MM.1S (cell line): Measurements from ENCODE around the gene TNFRSF6B.

Source experiments
- DNase-seq: peaks from one replicate; pipeline ENCODE4 v3.0.0-alpha.2; 2015
- H2AFZ ChIP-seq: fragments of 300-600 bp; sonication (generic); 2 replicates; pipeline ENCODE4 v1.6.0; 2016; ENCODE audit warnings: antibody characterized with exemption, low read length
- H3F3A ChIP-seq: fragments of 300-600 bp; sonication (generic); 2 replicates; pipeline ENCODE4 v1.6.1; 2016; ENCODE audit warnings: mild to moderate bottlenecking, antibody characterized with exemption, low read length, moderate library complexity, mixed read lengths; ENCODE audit not compliant: insufficient read depth
- H3K27ac ChIP-seq: fragments of 300-600 bp; sonication (generic); 2 replicates; pipeline ENCODE4 v1.5.1; 2016; ENCODE audit warnings: mild to moderate bottlenecking, low read length
- H3K27me3 ChIP-seq: fragments of 300-600 bp; sonication (generic); replicated peaks from 2 replicates; pipeline ENCODE4 v1.6.0; 2016; ENCODE audit warnings: low read length; ENCODE audit not compliant: insufficient read depth
- H3K36me3 ChIP-seq: fragments of 300-600 bp; sonication (generic); replicated peaks from 2 replicates; pipeline ENCODE4 v1.6.1; 2016; ENCODE audit warnings: mild to moderate bottlenecking, low read length, mixed read lengths; ENCODE audit not compliant: insufficient read depth
- H3K4me1 ChIP-seq: fragments of 300-600 bp; sonication (generic); 2 replicates; pipeline ENCODE4 v1.6.1; 2016; ENCODE audit warnings: low read length, mixed read lengths
- H3K4me2 ChIP-seq: fragments of 300-600 bp; sonication (generic); 2 replicates; pipeline ENCODE4 v1.6.0; 2016; ENCODE audit warnings: low read depth, low read length
- H3K4me3 ChIP-seq: fragments of 300-600 bp; sonication (generic); 2 replicates; pipeline ENCODE4 v1.5.1; 2016; ENCODE audit warnings: low read length, mixed read lengths
- H3K79me2 ChIP-seq: fragments of 300-600 bp; sonication (generic); 2 replicates; pipeline ENCODE4 v1.6.1; 2016; ENCODE audit warnings: mixed run types, low read length, mixed read lengths
- H3K9ac ChIP-seq: fragments of 300-600 bp; sonication (generic); 2 replicates; pipeline ENCODE4 v1.6.1; 2016; ENCODE audit warnings: low read length, mixed read lengths
- H3K9me2 ChIP-seq: fragments of 300-600 bp; sonication (generic); replicated peaks from 2 replicates; pipeline ENCODE4 v1.6.1; 2016; ENCODE audit warnings: mild to moderate bottlenecking, low read length, mixed read lengths; ENCODE audit not compliant: insufficient read depth
- H3K9me3 ChIP-seq: fragments of 300-600 bp; sonication (generic); replicated peaks from 2 replicates; pipeline ENCODE4 v1.6.1; 2016; ENCODE audit warnings: mild to moderate bottlenecking, low read length, mixed read lengths; ENCODE audit not compliant: insufficient read depth
- H4K20me1 ChIP-seq: fragments of 300-600 bp; sonication (generic); 2 replicates; pipeline ENCODE4 v1.6.1; 2016; ENCODE audit warnings: mild to moderate bottlenecking, low read length, moderate library complexity, mixed read lengths; ENCODE audit not compliant: insufficient read depth
- CTCF ChIP-seq: fragments of 300-600 bp; sonication (generic); IDR thresholded peaks from 2 replicates; pipeline ENCODE4 v1.5.1; 2016; ENCODE audit warnings: antibody characterized with exemption, low read length, mixed read lengths
- EZH2 ChIP-seq: fragments of 300-600 bp; sonication (generic); optimal IDR thresholded peaks from 2 replicates; pipeline ENCODE3; 2017; ENCODE audit warnings: low read depth, mild to moderate bottlenecking, antibody characterized with exemption, low read length, mixed read lengths
- EZH2phosphoT487 ChIP-seq: fragments of 300-600 bp; sonication (generic); IDR thresholded peaks from 2 replicates; pipeline ENCODE4 v1.6.1; 2018; ENCODE audit warnings: antibody characterized with exemption, low read length

The TNFRSF6B gene

GRCh38 chr20:63699466-63700198 lies 3.2 kb downstream of the TNFRSF6B start:
- no peaks in the 10 kb centered on the region for H3K36me3 ChIP-seq
- no peaks in the 10 kb centered on the region for H3K9me3 ChIP-seq
- H3K9ac ChIP-seq = no peak overlapping the region
- H2AFZ ChIP-seq = no peak overlapping the region
- no peaks in the 10 kb centered on the region for H3K27me3 ChIP-seq
- H3K4me1 ChIP-seq = no peaks in the 10 kb centered on the region
- H3K79me2 ChIP-seq = peaks cover 8% of the 10 kb centered on the region
- H3F3A ChIP-seq = no peaks in the 10 kb centered on the region; the same call in 1 of the 2 replicates
- DNase-seq = no peak
- no peak overlapping the region for H3K4me3 ChIP-seq
- H3K27ac ChIP-seq = no peak overlapping the region
- TF ChIP-seq EZH2phosphoT487 (no peak), EZH2 (no peak), CTCF (no peak)
- H3K4me2 ChIP-seq = no peak overlapping the region
- H4K20me1 ChIP-seq = no peaks in the 10 kb centered on the region
- H3K9me2 ChIP-seq = no peaks in the 10 kb centered on the region

- Histone ChIP-seq H3K9ac (no peak overlapping the region), H3K36me3 (no peaks in the 10 kb centered on the region; the same call in 1 of the 2 replicates), H3K4me2 (no peak overlapping the region), H3K4me1 (no peaks in the 10 kb centered on the region), H3K79me2 (peaks cover 15% of the 10 kb centered on the region), H3F3A (no peaks in the 10 kb centered on the region; the same call in 1 of the 2 replicates), H2AFZ (no peak overlapping the region), H3K27me3 (no peaks in the 10 kb centered on the region), H3K9me2 (no peaks in the 10 kb centered on the region), H3K4me3 (no peak overlapping the region), H3K9me3 (no peaks in the 10 kb centered on the region), H3K27ac (no peak overlapping the region), H4K20me1 (no peaks in the 10 kb centered on the region)
- no peak for DNase-seq
- TF ChIP-seq CTCF = no peak
- TF ChIP-seq EZH2 = no peak
- no peak for TF ChIP-seq EZH2phosphoT487
These were observed 4.0 kb downstream of the TNFRSF6B start for GRCh38 chr20:63700199-63701050.

GRCh38 chr20:63701051-63701328 lies 4.5 kb downstream of the TNFRSF6B start:
- Histone ChIP-seq H3K4me2 (no peak overlapping the region), H3K27ac (no peak overlapping the region)
- no peak for TF ChIP-seq CTCF
- TF ChIP-seq EZH2 = no peak
- TF ChIP-seq EZH2phosphoT487 = no peak

More at GRCh38 chr20:63701051-63701328, 4.5 kb downstream of the TNFRSF6B start:
- Histone ChIP-seq H3K27me3 (no peaks in the 10 kb centered on the region), H3K4me3 (no peak overlapping the region), H3F3A (no peaks in the 10 kb centered on the region; the same call in 1 of the 2 replicates), H3K9me3 (no peaks in the 10 kb centered on the region), H3K9ac (no peak overlapping the region), H2AFZ (no peak overlapping the region), H3K36me3 (no peaks in the 10 kb centered on the region; the same call in 1 of the 2 replicates), H4K20me1 (no peaks in the 10 kb centered on the region), H3K79me2 (peaks cover 21% of the 10 kb centered on the region), H3K9me2 (no peaks in the 10 kb centered on the region), H3K4me1 (no peaks in the 10 kb centered on the region)
- DNase-seq = no peak
